ENCODE data around the gene HOXD1.

Gene HOXD1

GRCh38 chr2:176167398-176167797, 21.1 kb upstream of the HOXD1 start:
- no peak for DNase-seq

GRCh38 chr2:176169181-176169580, 19.3 kb upstream of the HOXD1 start:
- DNase-seq: no peak

GRCh38 chr2:176169711-176170110, 18.8 kb upstream of the HOXD1 start:
- DNase-seq: no peak

GRCh38 chr2:176170602-176171305, 17.7 kb upstream of the HOXD1 start:
- DNase-seq: no peak

GRCh38 chr2:176171351-176172006, 17.0 kb upstream of the HOXD1 start:
- DNase-seq: no peak

GRCh38 chr2:176172007-176172894, 16.2 kb upstream of the HOXD1 start:
- peak; percentile 4 for DNase-seq

- DNase-seq: no peak
These were observed 15.4 kb upstream of the HOXD1 start for GRCh38 chr2:176172895-176173566.

- DNase-seq: no peak
These were observed 14.7 kb upstream of the HOXD1 start for GRCh38 chr2:176173567-176174381.

GRCh38 chr2:176174382-176174823, 14.1 kb upstream of the HOXD1 start:
- peak; percentile 77 for DNase-seq

- DNase-seq: peak; percentile 85
These were observed 13.4 kb upstream of the HOXD1 start for GRCh38 chr2:176174824-176175708.

GRCh38 chr2:176175709-176176607, 12.5 kb upstream of the HOXD1 start:
- DNase-seq: peak; percentile 42

GRCh38 chr2:176177580-176178037, 10.9 kb upstream of the HOXD1 start:
- DNase-seq: no peak

- DNase-seq: peak; percentile 74
These were observed 10.3 kb upstream of the HOXD1 start for GRCh38 chr2:176178038-176178756.

- no peak for DNase-seq
These were observed 9.6 kb upstream of the HOXD1 start for GRCh38 chr2:176178757-176179295.

GRCh38 chr2:176181551-176181950, 6.9 kb upstream of the HOXD1 start:
- no peak for DNase-seq

GRCh38 chr2:176182671-176183070, 5.8 kb upstream of the HOXD1 start:
- no peak for DNase-seq

- no peak for DNase-seq
These were observed 3.7 kb upstream of the HOXD1 start for GRCh38 chr2:176184749-176185148.

- no peak for DNase-seq
These were observed 2.4 kb upstream of the HOXD1 start for GRCh38 chr2:176186024-176186423.
